ENCODE results near the gene OTX2. TPM values are rescaled to one million over a fixed set of nuclear protein-coding genes. Genes with fewer than 3 reads are reported as not detected.

OTX2 gene
- total and polyA plus RNA-seq, 9 donors = 0.06 TPM; not detected in 8

DNA sequence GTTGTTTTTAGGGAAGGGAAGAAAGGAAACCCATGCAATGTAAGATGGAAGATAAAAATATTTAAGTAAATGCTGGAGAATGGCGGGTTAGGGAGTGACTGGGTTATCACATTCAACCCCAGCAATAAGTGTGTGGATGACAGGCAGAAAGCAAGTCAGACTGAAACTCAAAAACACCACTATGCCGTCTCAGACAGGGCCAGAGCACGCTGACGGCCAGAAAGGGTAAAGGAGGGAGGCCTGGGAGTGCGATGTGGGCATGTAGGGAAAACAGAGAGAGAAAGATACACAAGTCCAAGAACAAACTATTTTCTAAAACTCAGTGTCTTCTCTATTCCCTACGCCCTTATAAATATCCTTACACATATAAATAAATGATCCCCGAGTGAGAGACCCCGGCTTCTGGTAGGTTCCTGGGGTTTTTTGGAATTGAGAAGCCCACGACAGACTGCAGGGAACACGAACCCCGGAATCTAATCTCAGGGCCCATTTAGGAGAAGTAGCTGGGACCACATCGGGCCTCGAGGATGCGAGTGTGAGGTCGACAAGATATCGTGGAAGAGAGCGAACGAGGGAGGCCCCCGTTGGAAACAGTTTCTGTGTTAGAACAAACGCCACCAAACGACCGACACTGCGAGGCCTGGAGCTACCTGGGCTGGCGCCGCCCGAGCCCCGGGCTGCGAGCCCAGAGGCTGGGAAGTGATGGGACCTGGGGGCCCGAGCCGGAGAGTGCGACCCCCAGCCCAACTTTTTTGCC lies 735 bp upstream of the OTX2 start:
- intact Hi-C loops (cut with DNase I) = no loop called here
- Histone ChIP-seq H3K9me3 (peaks cover 0 to 4% of the 10 kb centered on the region in 2 donors), H3K27me3 (peaks cover 7% of the 10 kb centered on the region), H3K36me3 (no peaks in the 10 kb centered on the region), H3K27ac (no peak overlapping the region), H3K4me3 (no peak overlapping the region), H3K4me1 (ENCODE audit: insufficient read depth) (no peaks in the 10 kb centered on the region)
- 5 to 8% (median 7%) methylated on average over 31 of the region's 31 CpGs for WGBS, 3 donors
- TF ChIP-seq POLR2A (IDR thresholded peaks at IDR 0.05) = no peak
- TF ChIP-seq EP300 (IDR thresholded peaks at IDR 0.05) = no peak
- TF ChIP-seq, protein P1, sequence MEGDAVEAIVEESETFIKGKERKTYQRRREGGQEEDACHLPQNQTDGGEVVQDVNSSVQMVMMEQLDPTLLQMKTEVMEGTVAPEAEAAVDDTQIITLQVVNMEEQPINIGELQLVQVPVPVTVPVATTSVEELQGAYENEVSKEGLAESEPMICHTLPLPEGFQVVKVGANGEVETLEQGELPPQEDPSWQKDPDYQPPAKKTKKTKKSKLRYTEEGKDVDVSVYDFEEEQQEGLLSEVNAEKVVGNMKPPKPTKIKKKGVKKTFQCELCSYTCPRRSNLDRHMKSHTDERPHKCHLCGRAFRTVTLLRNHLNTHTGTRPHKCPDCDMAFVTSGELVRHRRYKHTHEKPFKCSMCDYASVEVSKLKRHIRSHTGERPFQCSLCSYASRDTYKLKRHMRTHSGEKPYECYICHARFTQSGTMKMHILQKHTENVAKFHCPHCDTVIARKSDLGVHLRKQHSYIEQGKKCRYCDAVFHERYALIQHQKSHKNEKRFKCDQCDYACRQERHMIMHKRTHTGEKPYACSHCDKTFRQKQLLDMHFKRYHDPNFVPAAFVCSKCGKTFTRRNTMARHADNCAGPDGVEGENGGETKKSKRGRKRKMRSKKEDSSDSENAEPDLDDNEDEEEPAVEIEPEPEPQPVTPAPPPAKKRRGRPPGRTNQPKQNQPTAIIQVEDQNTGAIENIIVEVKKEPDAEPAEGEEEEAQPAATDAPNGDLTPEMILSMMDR (IDR thresholded peaks at IDR 0.05) = no peak
- no peak for DNase-seq

DNA sequence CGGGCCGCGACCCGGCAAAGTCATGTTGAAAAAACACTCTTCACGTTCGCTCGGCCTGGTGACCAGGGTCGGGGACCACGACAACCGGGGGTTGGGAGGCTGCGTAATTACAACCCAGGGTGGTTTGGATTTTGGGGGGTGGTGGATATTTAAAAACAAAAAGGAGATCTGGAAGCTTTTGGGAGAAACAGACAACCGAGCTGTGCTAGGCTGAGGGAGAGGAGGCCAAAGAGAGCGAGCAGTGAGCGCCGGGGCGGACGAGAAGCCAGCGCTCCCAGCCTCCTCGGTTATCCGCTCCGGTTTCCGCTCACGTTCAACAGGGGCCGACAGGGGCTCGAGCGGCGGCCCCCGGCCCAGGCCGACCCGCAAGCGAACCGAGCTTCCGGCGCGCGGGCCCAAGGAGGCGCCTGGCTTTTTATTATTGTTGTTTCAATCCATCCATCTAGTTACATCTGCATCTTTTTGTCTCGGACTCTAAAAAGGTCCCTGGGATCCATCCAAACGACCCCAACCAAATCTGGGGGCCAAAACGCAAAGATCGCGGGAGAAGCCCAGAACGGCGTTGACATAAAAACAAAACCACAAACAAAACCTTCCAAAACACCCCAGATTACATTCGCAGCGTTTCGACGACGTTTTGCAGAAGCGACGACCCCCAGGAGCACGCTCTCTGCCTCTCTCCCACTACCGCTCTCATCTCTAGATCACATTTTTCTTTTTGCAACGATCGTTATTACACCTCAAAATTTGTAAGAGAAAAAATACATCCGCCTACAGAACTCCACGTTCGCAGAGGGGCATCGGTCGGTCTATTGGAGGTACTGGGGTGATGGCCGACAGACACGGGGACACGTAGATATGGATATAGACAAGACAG lies 771 bp downstream of the OTX2 start:
- TF ChIP-seq, protein P1 (IDR thresholded peaks at IDR 0.05) = no peak
- TF ChIP-seq POLR2A (IDR thresholded peaks at IDR 0.05) = no peak
- no peak for TF ChIP-seq EP300 (IDR thresholded peaks at IDR 0.05)
- H3K27me3 ChIP-seq = peaks cover 7% of the 10 kb centered on the region
- no peak overlapping the region for H3K27ac ChIP-seq
- H3K4me3 ChIP-seq = no peak overlapping the region
- H3K36me3 ChIP-seq = no peaks in the 10 kb centered on the region
- no peaks in the 10 kb centered on the region for H3K4me1 ChIP-seq (ENCODE audit: insufficient read depth)
- DNase-seq = no peak
- peaks cover 0 to 4% of the 10 kb centered on the region in 2 donors for H3K9me3 ChIP-seq
- WGBS, 3 donors = 8 to 9% (median 8%) methylated on average over 63 of the region's 63 CpGs
- intact Hi-C loops (cut with DNase I) = no loop called here

DNA sequence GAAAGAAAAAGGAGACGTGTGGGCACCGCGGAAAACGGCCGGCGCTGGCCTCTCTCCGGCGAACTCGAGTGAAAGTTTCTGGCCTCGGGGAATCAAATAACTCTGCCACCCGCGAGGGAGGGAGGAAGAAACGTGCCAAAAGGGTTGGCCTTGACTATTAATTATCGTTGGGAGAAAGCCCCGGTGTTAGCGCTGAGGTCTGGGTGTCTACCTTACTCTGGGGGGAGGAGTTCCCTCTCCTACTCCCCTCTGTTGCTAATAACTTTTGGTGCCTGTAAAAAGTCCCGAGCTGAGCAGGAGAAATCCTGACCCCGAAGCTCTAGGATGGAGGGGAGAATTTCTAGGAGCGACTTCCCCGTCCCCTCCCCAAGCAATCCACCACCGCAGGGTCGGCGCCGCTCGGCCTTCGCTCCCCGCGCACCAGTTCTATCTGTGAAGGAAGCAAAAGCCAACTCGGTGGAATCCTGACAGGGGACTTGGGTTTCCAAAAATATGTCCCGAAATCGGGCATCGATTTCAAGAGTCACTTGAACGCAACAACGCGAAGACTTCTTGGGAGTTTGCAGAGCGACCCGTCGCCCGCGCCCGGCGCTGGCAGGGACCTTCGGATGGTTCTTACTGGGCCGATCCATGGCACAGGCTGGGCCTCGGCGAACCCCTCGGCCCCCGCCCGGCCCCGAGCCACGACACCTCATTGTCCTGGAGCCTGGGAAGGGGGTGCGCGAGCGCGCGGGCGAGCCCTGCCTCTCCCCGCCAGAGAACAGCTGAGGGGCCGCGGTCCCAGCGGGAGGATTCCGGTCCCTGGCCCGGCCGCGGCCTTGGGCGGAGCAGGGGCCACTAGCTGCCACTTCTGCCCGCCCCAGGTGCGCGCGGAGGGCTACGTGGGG lies 1.7 kb downstream of the OTX2 start:
- intact Hi-C loops (cut with DNase I) = no loop called here
- H3K9me3 ChIP-seq = peaks cover 0 to 4% of the 10 kb centered on the region in 2 donors
- H3K4me3 ChIP-seq = no peak overlapping the region
- H3K27me3 ChIP-seq = peaks cover 7% of the 10 kb centered on the region
- H3K27ac ChIP-seq = no peak overlapping the region
- no peak for DNase-seq
- H3K36me3 ChIP-seq = no peaks in the 10 kb centered on the region
- TF ChIP-seq, protein P1 (IDR thresholded peaks at IDR 0.05) = no peak
- TF ChIP-seq POLR2A (IDR thresholded peaks at IDR 0.05) (no peak), EP300 (IDR thresholded peaks at IDR 0.05) (no peak)
- no peaks in the 10 kb centered on the region for H3K4me1 ChIP-seq (ENCODE audit: insufficient read depth)
- WGBS, 3 donors = 6 to 8% (median 6%) methylated on average over 60 to 71 of the region's 71 CpGs

DNA sequence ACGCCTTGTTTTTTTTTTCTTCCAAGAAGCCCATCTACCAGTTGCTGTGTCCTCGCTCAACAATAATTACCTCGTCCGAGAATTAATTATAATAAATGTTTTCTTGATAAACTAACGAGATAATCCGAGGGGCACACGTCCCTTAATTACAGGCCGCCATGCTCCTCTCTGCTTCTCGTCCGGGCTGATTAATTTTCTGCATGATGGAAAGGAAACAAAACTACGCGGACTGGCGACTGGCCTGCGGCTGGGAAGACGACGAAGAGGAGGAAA lies 2.2 kb downstream of the OTX2 start:
- H3K4me3 ChIP-seq = no peak overlapping the region
- no peaks in the 10 kb centered on the region for H3K4me1 ChIP-seq (ENCODE audit: insufficient read depth)
- peaks cover 0 to 4% of the 10 kb centered on the region in 2 donors for H3K9me3 ChIP-seq
- DNase-seq = no peak
- no peak overlapping the region for H3K27ac ChIP-seq
- intact Hi-C loops (cut with DNase I) = no loop called here
- WGBS, 3 donors = 2 to 4% (median 3%) methylated on average over 16 of the region's 16 CpGs
- H3K27me3 ChIP-seq = peaks cover 7% of the 10 kb centered on the region
- no peaks in the 10 kb centered on the region for H3K36me3 ChIP-seq
- TF ChIP-seq POLR2A (IDR thresholded peaks at IDR 0.05) (no peak), EP300 (IDR thresholded peaks at IDR 0.05) (no peak)
- TF ChIP-seq, protein P1 (IDR thresholded peaks at IDR 0.05) = no peak

Data from ovary (tissue), 9 donors.